ENCODE results near the gene STARD9. TPM values are rescaled to one million over a fixed set of nuclear protein-coding genes. Genes with fewer than 3 reads are reported as not detected.
A peak's percentile ranks its signal among the peaks of the same experiment; 100 is the strongest.

Gene STARD9
- total and polyA plus RNA-seq, 2 of the 4 experiments (the other 2 are of a cell fraction) = 2.0 to 3.2 TPM

- H2BK120ac ChIP-seq (ENCODE audit: low read depth, low read length) = peak overlapping the region; percentile 5; the same call in 1 of the 2 replicates
- peak overlapping the region; percentile 96 for H2AFZ ChIP-seq (replicated peaks; ENCODE audit: low read length, poor library complexity)
- in situ Hi-C loops (cut with MboI; ENCODE audit: low sequenced_read_pairs) = no loop called here
- H4K5ac ChIP-seq (ENCODE audit: low read depth, low read length) = peak overlapping the region; percentile 67
- peak overlapping the region; percentile 84 for H3K27ac ChIP-seq (ENCODE audit: insufficient read depth, low read length)
- TF ChIP-seq RCOR1 (IDR thresholded peaks at IDR 0.05; ENCODE audit: insufficient replicate concordance, low read length) (no peak), CHD1 (IDR thresholded peaks at IDR 0.05; ENCODE audit: low read depth, low read length) (no peak), ELK1 (IDR thresholded peaks at IDR 0.05; ENCODE audit: borderline replicate concordance, low read depth, low read length) (no peak)
- 0 out of 2 replicates have a peak, but pooled peaks cover 4% of the 10 kb centered on the region for H4K20me1 ChIP-seq (ENCODE audit: insufficient read depth, low read length)
- H3K14ac ChIP-seq (replicated peaks; ENCODE audit: low read depth, low read length) = peak overlapping the region; percentile 77; the same call in 1 of the 2 replicates
- peak overlapping the region; percentile 89 for H3K9ac ChIP-seq (ENCODE audit: low read depth, low read length)
- 0 out of 2 replicates have a peak, but pooled peaks cover 3% of the 10 kb centered on the region for H3K9me1 ChIP-seq (ENCODE audit: insufficient read depth, low read length)
- intact Hi-C loops (cut with micrococcal nuclease) = no loop called here
- H3K4me1 ChIP-seq (ENCODE audit: control insufficient read depth, insufficient read depth, low read length) = peaks cover 6% of the 10 kb centered on the region
- H3K36me3 ChIP-seq (ENCODE audit: control insufficient read depth, insufficient read depth, low read length) = peaks cover 8% of the 10 kb centered on the region
- H4K91ac ChIP-seq (ENCODE audit: insufficient read depth, low read depth, low read length) = peak overlapping the region; percentile 82; the same call in 1 of the 2 replicates
- H2AK5ac ChIP-seq (ENCODE audit: low read depth, low read length) = peak overlapping the region; percentile 41
- peak overlapping the region; percentile 86 to 93 for H4K8ac ChIP-seq (ENCODE audit: low read depth in 2 of 2, low read length in 2 of 2)
- CTCF ChIA-PET = interaction anchor here (0.6 to 1.1 kb wide), 2 partner anchors 24 to 42 kb away, joined by 3 to 4 read pairs; no protein-coding TSS in a partner anchor
- POLR2A ChIA-PET (ENCODE audit: unreplicated experiment) = no interaction called here
- peak overlapping the region; percentile 65 for H2BK5ac ChIP-seq (ENCODE audit: low read depth, low read length, poor library complexity, severe bottlenecking)
- peak overlapping the region; percentile 97 for H2AK9ac ChIP-seq (replicated peaks; ENCODE audit: low read depth, low read length, poor library complexity)
- dilution Hi-C loops (cut with HindIII; ENCODE audit: low sequenced_read_pairs, unreplicated experiment) = no loop called here
- H3K9me3 ChIP-seq (ENCODE audit: control insufficient read depth, insufficient read depth, low read length) = no peaks in the 10 kb centered on the region
- H3K27me3 ChIP-seq (ENCODE audit: control insufficient read depth, insufficient read depth, low read length) = no peaks in the 10 kb centered on the region
- H3K4me2 ChIP-seq (ENCODE audit: low read depth, low read length) = peak overlapping the region; percentile 99
- H3K4me3 ChIP-seq (ENCODE audit: insufficient read depth, low read depth, low read length) = peak overlapping the region; percentile 85
- H3K4ac ChIP-seq (ENCODE audit: low read depth, low read length) = peak overlapping the region; percentile 37
- DNase-seq (peak; percentile 12), ATAC-seq (ENCODE audit: low read depth) (peak; percentile 33)
- H3K79me1 ChIP-seq (ENCODE audit: low read depth in 1 of 2, low read length in 2 of 2) = peaks cover 21 to 62% of the 10 kb centered on the region in 2 experiments
- peak overlapping the region; percentile 18; the same call in 1 of the 2 replicates for H3K18ac ChIP-seq (ENCODE audit: low read depth, low read length)
- peak overlapping the region; percentile 87 for H3K56ac ChIP-seq (ENCODE audit: extremely low read depth, insufficient read depth, low read length)
- H3K23ac ChIP-seq (ENCODE audit: low read depth, low read length) = peak overlapping the region; percentile 20
- no TSS peak for BruUV-seq (replicated peaks)
- no peak overlapping the region for H2BK20ac ChIP-seq (ENCODE audit: low read depth, low read length)
- WGBS, 2 experiments (ENCODE audit: extremely low coverage in 2 of 2, insufficient read length in 1 of 2) = no CpG with 5 or more reads among the region's 15 CpGs
- H2BK15ac ChIP-seq (ENCODE audit: low read depth, low read length) = peak overlapping the region; percentile 12; the same call in 1 of the 3 replicates
Observed at GRCh38 chr15:42549032-42549491, 26.3 kb upstream of the STARD9 start.

Measured in IMR-90 (cell line).